HFFc6 (cell line): ENCODE results near the gene PLA2G1B. TPM values are rescaled to one million over a fixed set of nuclear protein-coding genes. Genes with fewer than 3 reads are reported as not detected.

Source experiments
- DNase-seq: peaks from one replicate; pipeline ENCODE4 v3.0.0-alpha.2; 2018
- H3K27ac Mint-ChIP-seq: 2 replicates; pipeline ENCODE4 v1.8.0; 2020; ENCODE audit warnings: mild to moderate bottlenecking, mixed read lengths
- H3K27me3 Mint-ChIP-seq: 2 replicates; pipeline ENCODE4 v1.8.0; 2021; ENCODE audit warnings: mild to moderate bottlenecking, moderate library complexity, mixed read lengths; ENCODE audit not compliant: insufficient read depth
- H3K36me3 Mint-ChIP-seq: 2 replicates; pipeline ENCODE4 v1.8.0; 2021; ENCODE audit warnings: low read depth, mixed read lengths
- H3K4me1 Mint-ChIP-seq: 2 replicates; pipeline ENCODE4 v1.8.0; 2020; ENCODE audit warnings: low read depth, mixed read lengths
- H3K4me3 Mint-ChIP-seq: 2 replicates; pipeline ENCODE4 v1.8.0; 2020; ENCODE audit warnings: mild to moderate bottlenecking, moderate library complexity, mixed read lengths
- H3K9me3 Mint-ChIP-seq: 2 replicates; pipeline ENCODE4 v1.8.0; 2020; ENCODE audit warnings: mild to moderate bottlenecking, mixed read lengths
- CTCF ChIP-seq: fragments of 200-600 bp; sonication (generic); IDR thresholded peaks from 2 replicates; pipeline ENCODE4 v1.5.0; 2021; ENCODE audit warnings: antibody characterized with exemption, mild to moderate bottlenecking
- total RNA-seq, 6 experiments: library from RNA; stranded (reverse); fragmentation: NEBNext Ultra II Directional; extraction: Animal tissue kit (Norgen Biotek cat#: 25700); gene quantifications; 2 replicates in 1 of 6; 3 replicates in 5 of 6; pipeline ENCODE4 v1.2.3, GENCODE V29; 2021

The PLA2G1B gene
- total RNA-seq, 6 experiments from 2014 or later = not detected

- Mint-ChIP-seq H3K27ac (no peak overlapping the region), H3K4me1 (no peaks in the 10 kb centered on the region), H3K27me3 (peaks cover 52% of the 10 kb centered on the region), H3K36me3 (no peaks in the 10 kb centered on the region), H3K9me3 (no peaks in the 10 kb centered on the region), H3K4me3 (no peak overlapping the region)
- no peak for TF ChIP-seq CTCF
- DNase-seq = no peak
These were observed 35.8 kb upstream of the PLA2G1B start for GRCh38 chr12:120363274-120363855.

GRCh38 chr12:120362516-120363273 is 35.1 kb upstream of the PLA2G1B start:
- Mint-ChIP-seq H3K9me3 (no peaks in the 10 kb centered on the region), H3K27ac (no peak overlapping the region), H3K36me3 (no peaks in the 10 kb centered on the region), H3K4me3 (no peak overlapping the region), H3K4me1 (no peaks in the 10 kb centered on the region), H3K27me3 (peaks cover 50% of the 10 kb centered on the region)
- TF ChIP-seq CTCF = no peak
- no peak for DNase-seq

- Mint-ChIP-seq H3K27ac (no peak overlapping the region), H3K4me1 (no peaks in the 10 kb centered on the region), H3K36me3 (no peaks in the 10 kb centered on the region), H3K27me3 (peaks cover 41% of the 10 kb centered on the region), H3K4me3 (no peak overlapping the region), H3K9me3 (no peaks in the 10 kb centered on the region)
- DNase-seq = no peak
- no peak for TF ChIP-seq CTCF
These were observed 34.1 kb upstream of the PLA2G1B start for GRCh38 chr12:120361506-120362208.

- H3K4me3 Mint-ChIP-seq = no peak overlapping the region
- no peaks in the 10 kb centered on the region for H3K4me1 Mint-ChIP-seq
- H3K36me3 Mint-ChIP-seq = no peaks in the 10 kb centered on the region
- DNase-seq = no peak
- H3K9me3 Mint-ChIP-seq = no peaks in the 10 kb centered on the region
- no peak for TF ChIP-seq CTCF
- H3K27me3 Mint-ChIP-seq = peaks cover 26% of the 10 kb centered on the region
- no peak overlapping the region for H3K27ac Mint-ChIP-seq
These were observed 31.5 kb upstream of the PLA2G1B start for GRCh38 chr12:120359128-120359527.

- H3K27me3 Mint-ChIP-seq = peaks cover 24% of the 10 kb centered on the region
- no peaks in the 10 kb centered on the region for H3K36me3 Mint-ChIP-seq
- H3K4me3 Mint-ChIP-seq = no peak overlapping the region
- H3K9me3 Mint-ChIP-seq = no peaks in the 10 kb centered on the region
- TF ChIP-seq CTCF = no peak
- H3K27ac Mint-ChIP-seq = no peak overlapping the region
- no peak for DNase-seq
- no peaks in the 10 kb centered on the region for H3K4me1 Mint-ChIP-seq
These were observed 31.0 kb upstream of the PLA2G1B start for GRCh38 chr12:120358412-120359100.
